B cell (primary cell): ENCODE data around the gene NAV1. TPM values are rescaled to one million over a fixed set of nuclear protein-coding genes. Genes with fewer than 3 reads are reported as not detected.
"Not testable (repeated sequence)": the region's sequence is repeated elsewhere in the genome, so short reads cannot be mapped to it uniquely, and the experiment has no call there.

Experiments used
- ATAC-seq: fragments of 200-7000 bp; cut with Tn5 transposase; one replicate; pipeline ENCODE4 v1.10.0; 2021; ENCODE audit warnings: low read depth, mild to moderate bottlenecking, moderate number of reproducible peaks, moderate library complexity
- CTCF ChIA-PET: fragments of 350-600 bp; sonication (Branson Sonifier 250); formaldehyde crosslinking; loops from one replicate; lab custom pipeline; 2021; ENCODE audit warnings: antibody characterized with exemption, inconsistent platforms; lab: Charles Lee
- POLR2A ChIA-PET: fragments of 350-600 bp; sonication (Branson Sonifier 250); formaldehyde crosslinking; loops from one replicate; lab custom pipeline; 2021; ENCODE audit warnings: antibody characterized with exemption; lab: Charles Lee
- DNase-seq: peaks from one replicate; pipeline ENCODE4 v3.0.0; 2013
- H2AFZ ChIP-seq: 2 replicates; pipeline ENCODE4 v1.6.1; 2012; ENCODE audit warnings: mild to moderate bottlenecking, low read depth, low read length; ENCODE audit not compliant: insufficient read depth, poor library complexity, severe bottlenecking
- H3K27ac ChIP-seq, 2 donors: 1 replicate in 1 of 2; 2 replicates in 1 of 2; pipeline ENCODE4 v1.5.1; 2012 to 2013; ENCODE audit warnings: low read length in 2 of 2, mild to moderate bottlenecking in 2 of 2, moderate library complexity in 1 of 2
- H3K27me3 ChIP-seq, 4 experiments: fragments of 200-600 bp in 1 of 4; sonication (generic) in 1 of 4; replicated peaks in 1 of 4; 1 replicate in 2 of 4; 2 replicates in 2 of 4; pipeline versions ENCODE4 v1.6.1 to v1.7.0; 2013 to 2016; ENCODE audit warnings: low read length in 3 of 4, mild to moderate bottlenecking in 2 of 4, mixed read lengths in 1 of 4, moderate library complexity in 1 of 4; ENCODE audit not compliant: insufficient read depth in 4 of 4, control insufficient read depth in 3 of 4; ENCODE audit errors: control extremely low read depth in 1 of 4
- H3K36me3 ChIP-seq, 2 experiments: replicated peaks in 1 of 2; 1 replicate in 1 of 2; 2 replicates in 1 of 2; pipeline versions ENCODE4 v1.6.1 to v1.7.1; 2013; ENCODE audit warnings: low read length in 1 of 2; ENCODE audit not compliant: insufficient read depth in 2 of 2, control insufficient read depth in 1 of 2; ENCODE audit errors: control extremely low read depth in 1 of 2, extremely low read depth in 1 of 2
- H3K4me1 ChIP-seq, 2 donors: fragments of 200-600 bp in 1 of 2; sonication (generic) in 1 of 2; 1 replicate in 1 of 2; 2 replicates in 1 of 2; pipeline versions ENCODE4 v1.5.1 to v1.6.1; 2013 to 2017; ENCODE audit warnings: low read length in 2 of 2; ENCODE audit not compliant: control insufficient read depth in 2 of 2, insufficient read depth in 2 of 2
- H3K4me2 ChIP-seq: replicated peaks from 2 replicates; pipeline ENCODE3; 2012; ENCODE audit warnings: mild to moderate bottlenecking, low read depth, low read length; ENCODE audit not compliant: poor library complexity, severe bottlenecking
- H3K4me3 ChIP-seq, 5 experiments: fragments of 200-600 bp in 1 of 5; sonication (generic) in 1 of 5; 1 replicate in 3 of 5; 2 replicates in 2 of 5; pipeline versions ENCODE4 v1.5.1 to v1.7.0; 2011 to 2016; ENCODE audit warnings: low read length in 4 of 5, mild to moderate bottlenecking in 4 of 5, low read depth in 2 of 5, control low read depth in 1 of 5, moderate library complexity in 1 of 5; ENCODE audit not compliant: insufficient read depth in 1 of 5; ENCODE audit errors: control extremely low read depth in 1 of 5, extremely low read depth in 1 of 5
- H3K79me2 ChIP-seq: fragments of 200-600 bp; sonication (generic); one replicate; pipeline ENCODE4 v1.6.0; 2016; ENCODE audit warnings: low read length; ENCODE audit not compliant: control insufficient read depth, insufficient read depth
- H3K9ac ChIP-seq: fragments of 200-600 bp; sonication (generic); 2 replicates; pipeline ENCODE4 v1.6.1; 2017; ENCODE audit warnings: mild to moderate bottlenecking, low read length, moderate library complexity
- H3K9me3 ChIP-seq, 3 donors: one replicate each; pipeline versions ENCODE4 v1.6.1 to v1.7.1; 2013; ENCODE audit warnings: low read length in 2 of 3; ENCODE audit not compliant: control insufficient read depth in 2 of 3, insufficient read depth in 1 of 3; ENCODE audit errors: control extremely low read depth in 1 of 3
- H4K20me1 ChIP-seq: 2 replicates; pipeline ENCODE4 v1.6.0; 2012; ENCODE audit warnings: mild to moderate bottlenecking, low read length; ENCODE audit not compliant: insufficient read depth, control insufficient read depth, poor library complexity, severe bottlenecking
- H3K27ac Mint-ChIP-seq: one replicate; pipeline ENCODE4 v1.8.0; 2021; ENCODE audit warnings: mixed read lengths
- H3K27me3 Mint-ChIP-seq: one replicate; pipeline ENCODE4 v1.8.0; 2021; ENCODE audit warnings: mixed read lengths
- H3K4me1 Mint-ChIP-seq: one replicate; pipeline ENCODE4 v1.8.0; 2021; ENCODE audit warnings: mixed read lengths
- H3K4me3 Mint-ChIP-seq: one replicate; pipeline ENCODE4 v1.8.0; 2021; ENCODE audit warnings: mixed read lengths
- H3K9me3 Mint-ChIP-seq: one replicate; pipeline ENCODE4 v1.8.0; 2022; ENCODE audit warnings: mixed read lengths; ENCODE audit not compliant: insufficient read depth
- EZH2 ChIP-seq: IDR thresholded peaks from 2 replicates; pipeline ENCODE4 v1.6.1; 2012; ENCODE audit warnings: borderline replicate concordance, low read depth, mild to moderate bottlenecking, moderate library complexity, low read length; ENCODE audit not compliant: insufficient read depth, poor library complexity, severe bottlenecking
- WGBS: methylation state at CpG from one replicate; pipeline ENCODE4 v1.1.5; 2013; ENCODE audit warnings: missing lambda C conversion rate; ENCODE audit not compliant: insufficient coverage; 5-methylcytosine and 5-hydroxymethylcytosine counted together
- intact Hi-C: fragments of 100-400 bp; cut with micrococcal nuclease; formaldehyde crosslinking; loops from one replicate; pipeline ENCODE4 v1.10.0; 2022
- polyA plus RNA-seq: library from polyadenylated mRNA; depleted of rRNA; stranded (reverse); fragments of >200 nt; gene quantifications from 2 replicates; pipeline ENCODE4 v1.2.3, GENCODE V29; 2012
- total RNA-seq, 2 donors: library from RNA; stranded (reverse); fragments of 120-200 nt in 1 of 2; gene quantifications; 1 replicate in 1 of 2; 2 replicates in 1 of 2; pipeline versions ENCODE4 v1.2.3 to v1.2.4, GENCODE V29; 2013 to 2022
- TF ChIP-seq, protein P1 (sequence below): fragments of 200-600 bp; IDR thresholded peaks from one replicate; pipeline ENCODE4 v1.8.0; 2022; ENCODE audit warnings: antibody characterized with exemption, mild to moderate bottlenecking

NAV1 gene
- total and polyA plus RNA-seq, 2 donors (not counting 1 experiment from before 2014, with no cell fraction given), result 1.5 to 4.3 TPM

DNA sequence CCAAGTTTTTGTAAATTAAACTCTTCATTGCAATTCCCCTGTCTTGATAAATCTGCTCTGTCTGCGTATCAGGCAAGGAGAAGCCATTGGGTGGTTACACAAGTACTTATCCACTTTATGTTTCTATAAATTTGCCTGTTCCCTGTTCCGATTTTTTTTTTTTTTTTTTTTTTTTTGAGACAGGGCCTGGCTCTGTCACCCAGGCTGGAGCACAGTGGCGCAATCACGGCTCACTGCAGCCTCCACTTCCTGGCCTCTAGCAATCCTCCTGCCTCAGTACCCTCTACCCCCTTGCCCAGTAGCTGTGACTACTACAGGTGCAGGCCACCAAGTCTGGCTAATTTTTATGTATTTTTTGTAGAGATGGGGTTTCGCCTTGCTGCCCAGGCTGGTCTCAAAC lies 20.9 kb upstream of the NAV1 start:
- WGBS, result 100% methylated on average over 2 of the region's 5 CpGs
- Mint-ChIP-seq H3K4me1 (no peaks in the 10 kb centered on the region), H3K9me3 (no peaks in the 10 kb centered on the region), H3K27ac (no peak overlapping the region), H3K27me3 (no peaks in the 10 kb centered on the region), H3K4me3 (no peak overlapping the region)
- Histone ChIP-seq H3K9me3 (peaks cover 0 to 9% (median 0%) of the 10 kb centered on the region in 3 donors), H3K36me3 (no peaks in the 10 kb centered on the region), H3K4me2 (no peak overlapping the region), H3K27ac (no peak overlapping the region), H2AFZ (no peak overlapping the region), H4K20me1 (peaks cover 9% of the 10 kb centered on the region), H3K79me2 (no peaks in the 10 kb centered on the region), H3K4me1 (no peaks in the 10 kb centered on the region), H3K27me3 (no peaks in the 10 kb centered on the region), H3K9ac (no peak overlapping the region), H3K4me3 (no peak overlapping the region)
- DNase-seq, result no peak
- intact Hi-C loops, result no loop called here
- no peak for ATAC-seq
- ChIA-PET POLR2A (no interaction called here), CTCF (interaction anchor here (0.6 to 13.3 kb wide), 4 partner anchors 13 to 1142 kb away, joined by 3 to 407 read pairs (median 3); no protein-coding TSS in a partner anchor)
- TF ChIP-seq EZH2, result no peak
- TF ChIP-seq, protein P1, sequence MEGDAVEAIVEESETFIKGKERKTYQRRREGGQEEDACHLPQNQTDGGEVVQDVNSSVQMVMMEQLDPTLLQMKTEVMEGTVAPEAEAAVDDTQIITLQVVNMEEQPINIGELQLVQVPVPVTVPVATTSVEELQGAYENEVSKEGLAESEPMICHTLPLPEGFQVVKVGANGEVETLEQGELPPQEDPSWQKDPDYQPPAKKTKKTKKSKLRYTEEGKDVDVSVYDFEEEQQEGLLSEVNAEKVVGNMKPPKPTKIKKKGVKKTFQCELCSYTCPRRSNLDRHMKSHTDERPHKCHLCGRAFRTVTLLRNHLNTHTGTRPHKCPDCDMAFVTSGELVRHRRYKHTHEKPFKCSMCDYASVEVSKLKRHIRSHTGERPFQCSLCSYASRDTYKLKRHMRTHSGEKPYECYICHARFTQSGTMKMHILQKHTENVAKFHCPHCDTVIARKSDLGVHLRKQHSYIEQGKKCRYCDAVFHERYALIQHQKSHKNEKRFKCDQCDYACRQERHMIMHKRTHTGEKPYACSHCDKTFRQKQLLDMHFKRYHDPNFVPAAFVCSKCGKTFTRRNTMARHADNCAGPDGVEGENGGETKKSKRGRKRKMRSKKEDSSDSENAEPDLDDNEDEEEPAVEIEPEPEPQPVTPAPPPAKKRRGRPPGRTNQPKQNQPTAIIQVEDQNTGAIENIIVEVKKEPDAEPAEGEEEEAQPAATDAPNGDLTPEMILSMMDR, result no peak

DNA sequence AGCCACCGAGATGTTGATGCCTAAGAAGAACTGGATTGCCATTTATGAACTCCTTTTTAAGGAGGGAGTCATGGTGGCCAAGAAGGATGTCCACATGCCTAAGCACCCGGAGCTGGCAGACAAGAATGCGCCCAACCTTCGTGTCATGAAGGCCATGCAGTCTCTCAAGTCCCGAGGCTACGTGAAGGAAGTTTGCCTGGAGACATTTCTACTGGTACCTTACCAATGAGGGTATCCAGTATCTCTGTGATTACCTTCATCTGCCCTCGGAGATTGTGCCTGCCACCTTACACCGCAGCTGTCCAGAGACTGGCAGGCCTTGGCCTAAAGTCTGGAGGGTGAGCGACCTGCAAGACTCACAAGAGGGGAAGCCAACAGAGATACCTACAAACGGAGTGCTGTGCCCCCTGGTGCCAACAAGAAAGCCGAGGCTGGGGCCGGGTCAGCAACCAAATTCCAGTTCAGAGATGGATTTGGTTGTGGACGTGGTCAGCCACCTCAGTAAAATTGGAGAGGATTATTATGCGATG lies 18.8 kb upstream of the NAV1 start:
- H3K27me3 Mint-ChIP-seq, H3K79me2 ChIP-seq, H3K4me2 ChIP-seq, H3K4me1 Mint-ChIP-seq, H4K20me1 ChIP-seq, H2AFZ ChIP-seq, DNase-seq, H3K27ac ChIP-seq, H3K4me1 ChIP-seq, H3K27ac Mint-ChIP-seq, H3K9ac ChIP-seq, POLR2A ChIA-PET, H3K36me3 ChIP-seq, H3K27me3 ChIP-seq, H3K4me3 Mint-ChIP-seq, H3K4me3 ChIP-seq, ATAC-seq, H3K9me3 Mint-ChIP-seq, intact Hi-C loops: not testable (repeated sequence)
- peaks cover 0 to 21% (median 0%) of the 10 kb centered on the region in 3 donors for H3K9me3 ChIP-seq
- 98% methylated on average over 12 of the region's 14 CpGs for WGBS
- CTCF ChIA-PET, result interaction anchor here (8.0 to 13.3 kb wide), 2 partner anchors 8 to 36 kb away, joined by 54 to 407 read pairs; no protein-coding TSS in a partner anchor
